Cardiac fibroblast (primary cell): ENCODE measurements around the gene OR2D2.
"Not testable (repeated sequence)": the region's sequence is repeated elsewhere in the genome, so short reads cannot be mapped to it uniquely, and the experiment has no call there.

Experiments used
- DNase-seq, 2 donors: peaks; one replicate each; pipeline versions ENCODE4 v3.0.0 to v3.0.0-alpha.2; 2010; ENCODE audit warnings: low read depth in 2 of 2
- H3K4me3 ChIP-seq, 2 donors: replicated peaks in 1 of 2; 1 replicate in 1 of 2; 2 replicates in 1 of 2; pipeline ENCODE4 v1.5.1; 2011; ENCODE audit warnings: low read depth in 2 of 2, low read length in 2 of 2, mild to moderate bottlenecking in 2 of 2, moderate library complexity in 1 of 2
- CTCF ChIP-seq: IDR thresholded peaks from one replicate; pipeline ENCODE4 v1.5.1; 2011; ENCODE audit warnings: low read depth, mild to moderate bottlenecking, low read length, inconsistent platforms

OR2D2 gene

GRCh38 chr11:6864438-6864837 lies 27.9 kb downstream of the OR2D2 start:
- peak; percentile 2 to 36 for DNase-seq
- no peak for TF ChIP-seq CTCF
- H3K4me3 ChIP-seq, result no peak overlapping the region

GRCh38 chr11:6862961-6863360 lies 29.3 kb downstream of the OR2D2 start, which contains the start of gene OR10A2:
Gene OR10A2 (plus strand): TSS chr11:6863057. CDS start chr11:6869755, 6,698 bp downstream.
- H3K4me3 ChIP-seq, result no peak within 1 kb of the TSS
- DNase-seq, result peak in 1 of 2 donors; percentile 9
- TF ChIP-seq CTCF, result no peak

GRCh38 chr11:6856871-6857270 lies 35.4 kb downstream of the OR2D2 start:
- TF ChIP-seq CTCF, result no peak
- DNase-seq, result peak; percentile 1 to 43

GRCh38 chr11:6855971-6856541 lies 36.2 kb downstream of the OR2D2 start:
- H3K4me3 ChIP-seq, result no peak overlapping the region
- DNase-seq, result peak; percentile 31 to 73
- TF ChIP-seq CTCF, result no peak

More at GRCh38 chr11:6856871-6857270, 35.4 kb downstream of the OR2D2 start:
- no peak overlapping the region for H3K4me3 ChIP-seq

GRCh38 chr11:6854801-6855200 lies 37.5 kb downstream of the OR2D2 start:
- not testable (repeated sequence) for DNase-seq, H3K4me3 ChIP-seq

GRCh38 chr11:6850526-6850925 lies 41.8 kb downstream of the OR2D2 start:
- no peak for TF ChIP-seq CTCF
- DNase-seq, result no peak
- no peak overlapping the region for H3K4me3 ChIP-seq

GRCh38 chr11:6845383-6845782 lies 46.9 kb downstream of the OR2D2 start, which contains the start of gene OR10A5:
Gene OR10A5 (plus strand): TSS chr11:6845683. CDS start chr11:6845683, 0 bp downstream.
- no peak for TF ChIP-seq CTCF
- H3K4me3 ChIP-seq, result no peak within 1 kb of the TSS
- no peak for DNase-seq
